ENCODE data around the gene KLK12. TPM values are rescaled to one million over a fixed set of nuclear protein-coding genes. Genes with fewer than 3 reads are reported as not detected.

Gene KLK12
- under 1 TPM in 1 of 3 donors, not detected in 2; 0.55 TPM for polyA plus RNA-seq

GRCh38 chr19:51034704-51035103 lies at the start of gene KLK12:
TSS of gene KLK12 (minus strand) at chr19:51035002. CDS start at chr19:51034621, 381 bp downstream.
- 41 to 53% (median 50%) methylated on average over 11 of the region's 11 CpGs for WGBS, 3 donors
- no peak within 1 kb of the TSS for H3K27ac ChIP-seq (ENCODE audit: low read depth, low read length)

- H3K27ac ChIP-seq (ENCODE audit: low read depth, low read length) = no peak overlapping the region
- WGBS, 3 donors = 75 to 93% (median 82%) methylated on average over 7 of the region's 7 CpGs
Observed at GRCh38 chr19:51084505-51084904, 49.7 kb upstream of the KLK12 start.

GRCh38 chr19:51083783-51084182 lies 49.0 kb upstream of the KLK12 start:
- 81 to 86% (median 82%) methylated on average over 14 of the region's 14 CpGs for WGBS, 3 donors

GRCh38 chr19:51083181-51083580 lies 48.4 kb upstream of the KLK12 start:
- no peak overlapping the region for H3K27ac ChIP-seq (ENCODE audit: low read depth, low read length)
- 31 to 67% (median 32%) methylated on average over 4 of the region's 4 CpGs for WGBS, 3 donors

More at GRCh38 chr19:51083783-51084182, 49.0 kb upstream of the KLK12 start:
- no peak overlapping the region for H3K27ac ChIP-seq (ENCODE audit: low read depth, low read length)

- WGBS, 3 donors = 18 to 55% (median 35%) methylated on average over 7 of the region's 7 CpGs
- no peak within 1 kb of the TSS for H3K27ac ChIP-seq (ENCODE audit: low read depth, low read length)
Observed at GRCh38 chr19:51082611-51083010, 47.8 kb upstream of the KLK12 start, which contains the start of gene KLK14. TSS of gene KLK14 (minus strand) at chr19:51082887. CDS start at chr19:51082614, 273 bp downstream.

GRCh38 chr19:51081476-51081875 lies 46.7 kb upstream of the KLK12 start:
- no peak overlapping the region for H3K27ac ChIP-seq (ENCODE audit: low read depth, low read length)
- 86 to 93% (median 90%) methylated on average over 14 of the region's 14 CpGs for WGBS, 3 donors

- 69 to 82% (median 80%) methylated on average over 27 of the region's 27 CpGs for WGBS, 3 donors
- no peak overlapping the region for H3K27ac ChIP-seq (ENCODE audit: low read depth, low read length)
Observed at GRCh38 chr19:51079481-51080110, 44.8 kb upstream of the KLK12 start.

GRCh38 chr19:51078731-51079130 lies 43.9 kb upstream of the KLK12 start:
- WGBS, 3 donors = 89 to 92% (median 91%) methylated on average over 6 of the region's 6 CpGs

GRCh38 chr19:51078104-51078503 lies 43.3 kb upstream of the KLK12 start:
- H3K27ac ChIP-seq (ENCODE audit: low read depth, low read length) = no peak overlapping the region
- 67 to 80% (median 68%) methylated on average over 6 of the region's 6 CpGs for WGBS, 3 donors

More at GRCh38 chr19:51078731-51079130, 43.9 kb upstream of the KLK12 start:
- no peak overlapping the region for H3K27ac ChIP-seq (ENCODE audit: low read depth, low read length)

- 79 to 85% (median 84%) methylated on average over 14 of the region's 14 CpGs for WGBS, 3 donors
- no peak overlapping the region for H3K27ac ChIP-seq (ENCODE audit: low read depth, low read length)
Observed at GRCh38 chr19:51076631-51077213, 41.9 kb upstream of the KLK12 start.

- H3K27ac ChIP-seq (ENCODE audit: low read depth, low read length) = no peak overlapping the region
- 86 to 93% (median 87%) methylated on average over 5 of the region's 5 CpGs for WGBS, 3 donors
Observed at GRCh38 chr19:51075998-51076397, 41.2 kb upstream of the KLK12 start.

- H3K27ac ChIP-seq (ENCODE audit: low read depth, low read length) = no peak overlapping the region
- 25 to 75% (median 74%) methylated on average over 4 of the region's 4 CpGs for WGBS, 3 donors
Observed at GRCh38 chr19:51071095-51071405, 36.2 kb upstream of the KLK12 start.

GRCh38 chr19:51070334-51071094 lies 35.7 kb upstream of the KLK12 start:
- 77 to 87% (median 83%) methylated on average over 5 of the region's 5 CpGs for WGBS, 3 donors
- no peak overlapping the region for H3K27ac ChIP-seq (ENCODE audit: low read depth, low read length)

GRCh38 chr19:51066393-51067186 lies 31.8 kb upstream of the KLK12 start:
- 61 to 76% (median 73%) methylated on average over 7 of the region's 7 CpGs for whole genome bisulfite sequencing, 3 donors
- no peak overlapping the region for H3K27ac ChIP-seq (ENCODE audit: low read depth, low read length)

- WGBS, 3 donors = 16 to 25% (median 16%) methylated on average over 24 to 25 of the region's 25 CpGs
Observed at GRCh38 chr19:51065221-51065960, 30.6 kb upstream of the KLK12 start.

GRCh38 chr19:51064534-51065220 lies 29.9 kb upstream of the KLK12 start, which contains the start of gene KLK13:
TSS of gene KLK13 (minus strand) at chr19:51065092. CDS start at chr19:51065067, 25 bp downstream.
- 14 to 21% (median 16%) methylated on average over 33 to 38 of the region's 38 CpGs for WGBS, 3 donors
- no peak within 1 kb of the TSS for H3K27ac ChIP-seq (ENCODE audit: low read depth, low read length)

More at GRCh38 chr19:51065221-51065960, 30.6 kb upstream of the KLK12 start:
- H3K27ac ChIP-seq (ENCODE audit: low read depth, low read length) = no peak overlapping the region

- no peak overlapping the region for H3K27ac ChIP-seq (ENCODE audit: low read depth, low read length)
- 43 to 93% (median 91%) methylated on average over 7 of the region's 7 CpGs for WGBS, 3 donors
Observed at GRCh38 chr19:51063664-51064063, 28.9 kb upstream of the KLK12 start.
